GM23338 (cell line): Measurements from ENCODE around the gene L3MBTL4. TPM values are rescaled to one million over a fixed set of nuclear protein-coding genes. Genes with fewer than 3 reads are reported as not detected.

Experiments used
- ATAC-seq: fragments of 200-7000 bp; cut with Tn5 transposase; 3 replicates; pipeline ENCODE4 v1.9.1; 2020
- DNase-seq: peaks from one replicate; pipeline ENCODE4 v3.0.0-alpha.2; 2015; ENCODE audit warnings: low spot score
- H2AFZ ChIP-seq: fragments of 200-600 bp; sonication (generic); 2 replicates; pipeline ENCODE4 v1.8.0; 2016; ENCODE audit warnings: antibody characterized with exemption, mild to moderate bottlenecking, moderate library complexity
- H3F3A ChIP-seq: fragments of 200-600 bp; sonication (generic); replicated peaks from 2 replicates; pipeline ENCODE4 v1.8.0; 2017; ENCODE audit warnings: antibody characterized with exemption, mixed run types, low read depth
- H3K27ac ChIP-seq: fragments of 200-600 bp; sonication (generic); 2 replicates; pipeline ENCODE4 v1.6.1; 2016; ENCODE audit warnings: low read depth
- H3K27me3 ChIP-seq: fragments of 200-600 bp; sonication (generic); 2 replicates; pipeline ENCODE4 v1.8.0; 2016; ENCODE audit warnings: mild to moderate bottlenecking, mixed run types, moderate library complexity; ENCODE audit not compliant: insufficient read depth
- H3K36me3 ChIP-seq: fragments of 200-600 bp; sonication (generic); 2 replicates; pipeline ENCODE4 v1.8.0; 2016; ENCODE audit warnings: mild to moderate bottlenecking; ENCODE audit not compliant: insufficient read depth
- H3K4me1 ChIP-seq: fragments of 200-600 bp; sonication (generic); 2 replicates; pipeline ENCODE4 v1.8.0; 2016; ENCODE audit warnings: mild to moderate bottlenecking, moderate library complexity; ENCODE audit not compliant: insufficient read depth
- H3K4me2 ChIP-seq: fragments of 200-600 bp; sonication (generic); 2 replicates; pipeline ENCODE4 v1.7.1; 2017; ENCODE audit warnings: mixed run types
- H3K4me3 ChIP-seq: fragments of 200-600 bp; sonication (generic); 2 replicates; pipeline ENCODE4 v1.6.1; 2016; ENCODE audit warnings: mixed run types
- H3K79me2 ChIP-seq: fragments of 200-600 bp; sonication (generic); replicated peaks from 2 replicates; pipeline ENCODE4 v1.8.0; 2017; ENCODE audit warnings: mild to moderate bottlenecking; ENCODE audit not compliant: insufficient read depth
- H3K9me2 ChIP-seq: fragments of 200-600 bp; sonication (generic); 2 replicates; pipeline ENCODE4 v1.8.0; 2017; ENCODE audit not compliant: insufficient read depth
- H4K20me1 ChIP-seq: fragments of 200-600 bp; sonication (generic); replicated peaks from 2 replicates; pipeline ENCODE4 v1.8.0; 2017; ENCODE audit warnings: mild to moderate bottlenecking; ENCODE audit not compliant: insufficient read depth
- H3K27ac Mint-ChIP-seq: 2 replicates; pipeline ENCODE4 v1.8.0; 2020; ENCODE audit warnings: inconsistent platforms, mild to moderate bottlenecking, moderate library complexity, mixed read lengths
- H3K27me3 Mint-ChIP-seq: 3 replicates; pipeline ENCODE4 v1.8.0; 2022; ENCODE audit warnings: low read depth, mild to moderate bottlenecking, moderate library complexity, mixed read lengths, inconsistent platforms; ENCODE audit not compliant: insufficient read depth, poor library complexity
- H3K36me3 Mint-ChIP-seq: 3 replicates; pipeline ENCODE4 v1.8.0; 2021; ENCODE audit warnings: low read depth, mild to moderate bottlenecking, inconsistent platforms, moderate library complexity, mixed read lengths
- H3K4me1 Mint-ChIP-seq: 3 replicates; pipeline ENCODE4 v1.8.0; 2020; ENCODE audit warnings: mild to moderate bottlenecking, inconsistent platforms, mixed read lengths
- H3K4me3 Mint-ChIP-seq: 3 replicates; pipeline ENCODE4 v1.8.0; 2021; ENCODE audit warnings: moderate library complexity, mild to moderate bottlenecking, inconsistent platforms, mixed read lengths
- H3K9me3 Mint-ChIP-seq: 3 replicates; pipeline ENCODE4 v1.8.0; 2020; ENCODE audit warnings: moderate library complexity, mild to moderate bottlenecking, inconsistent platforms, mixed read lengths
- CREB1 ChIP-seq: fragments of 250-450 bp; sonication (Bioruptor Pico); IDR thresholded peaks from 2 replicates; pipeline ENCODE4 v1.5.0; 2020; ENCODE audit warnings: low read depth, mild to moderate bottlenecking, moderate library complexity
- CTCF ChIP-seq, 2 experiments: fragments of 200-600 bp in 1 of 2; sonication (generic) in 1 of 2; conservative IDR thresholded peaks; 2 replicates each; pipeline versions ENCODE4 v1.5.1 to v1.6.1; 2016 to 2017; ENCODE audit warnings: antibody characterized with exemption in 2 of 2, low read depth in 2 of 2, mild to moderate bottlenecking in 2 of 2, moderate library complexity in 1 of 2
- EZH2 ChIP-seq: fragments of 200-600 bp; sonication (generic); IDR thresholded peaks from one replicate; pipeline ENCODE4 v1.8.0; 2017; ENCODE audit warnings: antibody characterized with exemption, mild to moderate bottlenecking, low read depth; ENCODE audit not compliant: unreplicated experiment
- EZH2phosphoT487 ChIP-seq: fragments of 200-600 bp; sonication (generic); IDR thresholded peaks from one replicate; pipeline ENCODE4 v1.8.1; 2018; ENCODE audit warnings: antibody characterized with exemption; ENCODE audit not compliant: unreplicated experiment
- JUNB ChIP-seq: IDR thresholded peaks from one replicate; pipeline ENCODE4 v1.6.1; 2016; ENCODE audit warnings: antibody characterized with exemption; ENCODE audit not compliant: unreplicated experiment
- NANOG ChIP-seq: IDR thresholded peaks from 2 replicates; pipeline ENCODE4 v1.6.1; 2016; ENCODE audit warnings: antibody characterized with exemption, borderline replicate concordance
- POLR2AphosphoS5 ChIP-seq: IDR thresholded peaks from 2 replicates; pipeline ENCODE4 v1.6.1; 2016; ENCODE audit warnings: antibody characterized with exemption, low read depth
- STAT1 ChIP-seq: IDR thresholded peaks from one replicate; pipeline ENCODE4 v1.6.1; 2016; ENCODE audit warnings: antibody characterized with exemption; ENCODE audit not compliant: unreplicated experiment
- ZNF114 ChIP-seq: fragments of 250-450 bp; sonication (Bioruptor Pico); IDR thresholded peaks from 2 replicates; pipeline ENCODE4 v1.5.0; 2020; ENCODE audit warnings: mild to moderate bottlenecking, moderate library complexity
- ZNF331 ChIP-seq: fragments of 250-450 bp; sonication (Bioruptor Pico); IDR thresholded peaks from 2 replicates; pipeline ENCODE4 v1.5.0; 2020; ENCODE audit warnings: low read depth, mild to moderate bottlenecking, moderate library complexity
- polyA plus RNA-seq: library from polyadenylated mRNA; unstranded; fragments of >200 nt; fragmentation: Nextera tagmentation; extraction: Ambion mirVana; gene quantifications from 2 replicates; pipeline ENCODE4 v1.2.1, GENCODE V29; 2016
- total RNA-seq: library from RNA; depleted of rRNA; stranded (reverse); fragments of >200 nt; shearing (Covaris generic); gene quantifications from 2 replicates; pipeline ENCODE4 v1.2.3, GENCODE V29; 2014
- TF ChIP-seq, protein P1 (sequence below): IDR thresholded peaks from one replicate; pipeline ENCODE4 v1.6.1; 2018; ENCODE audit warnings: antibody characterized with exemption; ENCODE audit not compliant: unreplicated experiment
- TF ChIP-seq, protein P2 (sequence below): IDR thresholded peaks from 2 replicates; pipeline ENCODE4 v1.6.1; 2016; ENCODE audit warnings: antibody characterized with exemption

Gene L3MBTL4
- total and polyA plus RNA-seq, 2 experiments from 2014 or later = 0.48 to 2.8 TPM

DNA sequence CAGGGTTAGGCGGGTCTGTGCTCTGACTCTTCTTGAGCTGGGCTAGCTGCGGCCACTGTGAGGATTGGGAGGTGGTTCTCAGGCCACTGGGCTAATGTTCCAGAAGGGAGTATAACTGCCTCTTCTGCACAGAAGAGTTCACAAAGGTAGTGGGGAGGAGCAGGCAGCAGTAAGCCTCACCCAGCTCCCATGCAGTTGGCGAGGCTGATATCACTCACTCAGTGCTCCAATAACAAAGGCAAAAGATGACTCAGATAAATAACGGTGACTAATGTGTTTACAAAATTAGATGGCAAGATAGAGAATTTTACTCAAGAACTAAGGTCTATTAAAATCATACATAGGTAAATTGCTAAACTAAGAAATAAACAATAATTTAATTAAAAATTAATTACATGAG, 345.2 kb downstream of the L3MBTL4 start (continued):
- TF ChIP-seq, protein P1, sequence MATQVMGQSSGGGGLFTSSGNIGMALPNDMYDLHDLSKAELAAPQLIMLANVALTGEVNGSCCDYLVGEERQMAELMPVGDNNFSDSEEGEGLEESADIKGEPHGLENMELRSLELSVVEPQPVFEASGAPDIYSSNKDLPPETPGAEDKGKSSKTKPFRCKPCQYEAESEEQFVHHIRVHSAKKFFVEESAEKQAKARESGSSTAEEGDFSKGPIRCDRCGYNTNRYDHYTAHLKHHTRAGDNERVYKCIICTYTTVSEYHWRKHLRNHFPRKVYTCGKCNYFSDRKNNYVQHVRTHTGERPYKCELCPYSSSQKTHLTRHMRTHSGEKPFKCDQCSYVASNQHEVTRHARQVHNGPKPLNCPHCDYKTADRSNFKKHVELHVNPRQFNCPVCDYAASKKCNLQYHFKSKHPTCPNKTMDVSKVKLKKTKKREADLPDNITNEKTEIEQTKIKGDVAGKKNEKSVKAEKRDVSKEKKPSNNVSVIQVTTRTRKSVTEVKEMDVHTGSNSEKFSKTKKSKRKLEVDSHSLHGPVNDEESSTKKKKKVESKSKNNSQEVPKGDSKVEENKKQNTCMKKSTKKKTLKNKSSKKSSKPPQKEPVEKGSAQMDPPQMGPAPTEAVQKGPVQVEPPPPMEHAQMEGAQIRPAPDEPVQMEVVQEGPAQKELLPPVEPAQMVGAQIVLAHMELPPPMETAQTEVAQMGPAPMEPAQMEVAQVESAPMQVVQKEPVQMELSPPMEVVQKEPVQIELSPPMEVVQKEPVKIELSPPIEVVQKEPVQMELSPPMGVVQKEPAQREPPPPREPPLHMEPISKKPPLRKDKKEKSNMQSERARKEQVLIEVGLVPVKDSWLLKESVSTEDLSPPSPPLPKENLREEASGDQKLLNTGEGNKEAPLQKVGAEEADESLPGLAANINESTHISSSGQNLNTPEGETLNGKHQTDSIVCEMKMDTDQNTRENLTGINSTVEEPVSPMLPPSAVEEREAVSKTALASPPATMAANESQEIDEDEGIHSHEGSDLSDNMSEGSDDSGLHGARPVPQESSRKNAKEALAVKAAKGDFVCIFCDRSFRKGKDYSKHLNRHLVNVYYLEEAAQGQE = no peak
- TF ChIP-seq, protein P2, sequence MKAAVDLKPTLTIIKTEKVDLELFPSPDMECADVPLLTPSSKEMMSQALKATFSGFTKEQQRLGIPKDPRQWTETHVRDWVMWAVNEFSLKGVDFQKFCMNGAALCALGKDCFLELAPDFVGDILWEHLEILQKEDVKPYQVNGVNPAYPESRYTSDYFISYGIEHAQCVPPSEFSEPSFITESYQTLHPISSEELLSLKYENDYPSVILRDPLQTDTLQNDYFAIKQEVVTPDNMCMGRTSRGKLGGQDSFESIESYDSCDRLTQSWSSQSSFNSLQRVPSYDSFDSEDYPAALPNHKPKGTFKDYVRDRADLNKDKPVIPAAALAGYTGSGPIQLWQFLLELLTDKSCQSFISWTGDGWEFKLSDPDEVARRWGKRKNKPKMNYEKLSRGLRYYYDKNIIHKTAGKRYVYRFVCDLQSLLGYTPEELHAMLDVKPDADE = no peak
- TF ChIP-seq CREB1 (no peak), POLR2AphosphoS5 (no peak), ZNF114 (CRISPR knock-in tag) (no peak), JUNB (no peak), CTCF (conservative IDR thresholded peaks at IDR 0.05; ENCODE audit: low read depth in 2 of 2) (no peak), NANOG (no peak), STAT1 (no peak), EZH2phosphoT487 (no peak), EZH2 (no peak)

GRCh38 chr18:6069103-6069502, 345.6 kb downstream of the L3MBTL4 start:
- ATAC-seq = no peak
- Histone ChIP-seq H3K79me2 (no peaks in the 10 kb centered on the region), H3K4me1 (no peaks in the 10 kb centered on the region), H2AFZ (no peak overlapping the region), H3K27ac (no peak overlapping the region), H3K27me3 (no peaks in the 10 kb centered on the region), H3K9me2 (no peaks in the 10 kb centered on the region), H3K4me2 (no peak overlapping the region), H3K4me3 (no peak overlapping the region), H3K36me3 (no peaks in the 10 kb centered on the region), H4K20me1 (no peaks in the 10 kb centered on the region), H3F3A (no peaks in the 10 kb centered on the region)
- no peak overlapping the region for H3K27ac Mint-ChIP-seq
- DNase-seq = no peak
- peaks cover 11% of the 10 kb centered on the region; the same call in 2 of the 3 replicates for H3K9me3 Mint-ChIP-seq
- H3K4me1 Mint-ChIP-seq = no peaks in the 10 kb centered on the region
- peaks cover 3% of the 10 kb centered on the region; the same call in 2 of the 3 replicates for H3K36me3 Mint-ChIP-seq
- TF ChIP-seq JUNB (no peak), NANOG (no peak), EZH2 (no peak), STAT1 (no peak), CTCF (conservative IDR thresholded peaks at IDR 0.05; ENCODE audit: low read depth in 2 of 2) (no peak), CREB1 (no peak), ZNF331 (CRISPR knock-in tag) (no peak)
- TF ChIP-seq, protein P2 = no peak
- no peak overlapping the region for H3K4me3 Mint-ChIP-seq
- peaks cover 4% of the 10 kb centered on the region for H3K27me3 Mint-ChIP-seq
